Endothelial cell of umbilical vein (primary cell): ENCODE results near the gene HSD17B13. TPM values are rescaled to one million over a fixed set of nuclear protein-coding genes. Genes with fewer than 3 reads are reported as not detected.

Experiments
- BruUV-seq: library from RNA; stranded (reverse); fragments of 400-500 nt; replicated peaks from 2 replicates; lab custom pipeline; 2021; lab: Mats Ljungman, UMichigan
- CTCF ChIA-PET: fragments of 300-600, 350-600 bp; sonication (Branson Sonifier 250); formaldehyde crosslinking; loops from one replicate; lab custom pipeline; 2021; ENCODE audit warnings: antibody characterized with exemption, inconsistent platforms; lab: Charles Lee
- POLR2A ChIA-PET: fragments of 300-600, 350-600 bp; sonication (Branson Sonifier 250); formaldehyde crosslinking; loops from one replicate; lab custom pipeline; 2021; ENCODE audit warnings: antibody characterized with exemption, inconsistent platforms; lab: Charles Lee
- DNase-seq: peaks from one replicate; pipeline ENCODE4 v3.0.0-alpha.2; 2011; ENCODE audit warnings: low read depth, low spot score
- FAIRE-seq: peaks from 2 replicates; lab custom pipeline; 2011; peaks lifted over from hg19 to GRCh38; lab: Jason Lieb, UNC
- H2AFZ ChIP-seq: 2 replicates; pipeline ENCODE4 v1.6.0; 2012; ENCODE audit warnings: low read depth, low read length, control low read depth, inconsistent platforms
- H3K27ac ChIP-seq: 2 replicates; pipeline ENCODE4 v1.5.1; 2011; ENCODE audit warnings: low read depth, mild to moderate bottlenecking, control low read depth, low read length, moderate library complexity; ENCODE audit not compliant: insufficient read depth
- H3K27me3 ChIP-seq, 2 experiments: 2 replicates each; pipeline versions ENCODE4 v1.6.0 to v1.6.1; 2011; ENCODE audit warnings: low read length in 2 of 2, mixed read lengths in 1 of 2; ENCODE audit not compliant: control insufficient read depth in 2 of 2, insufficient read depth in 2 of 2
- H3K36me3 ChIP-seq, 2 experiments: 2 replicates in 1 of 2; 3 replicates in 1 of 2; pipeline ENCODE4 v1.5.1; 2011; ENCODE audit warnings: low read length in 2 of 2, mild to moderate bottlenecking in 1 of 2, moderate library complexity in 1 of 2; ENCODE audit not compliant: control insufficient read depth in 2 of 2, insufficient read depth in 2 of 2; ENCODE audit errors: extremely low read depth in 1 of 2
- H3K4me1 ChIP-seq: 3 replicates; pipeline ENCODE4 v1.5.1; 2011; ENCODE audit warnings: mild to moderate bottlenecking, low read length; ENCODE audit not compliant: control insufficient read depth, insufficient read depth; ENCODE audit errors: extremely low read depth
- H3K4me2 ChIP-seq: 2 replicates; pipeline ENCODE4 v1.6.1; 2011; ENCODE audit warnings: low read length, control low read depth, mixed read lengths; ENCODE audit not compliant: insufficient read depth
- H3K4me3 ChIP-seq, 3 experiments: fragments of 200-600 bp in 1 of 3; sonication (generic), shearing (Covaris generic) in 1 of 3; replicated peaks in 1 of 3; 2 replicates each; pipeline ENCODE4 v1.5.1; 2011 to 2016; ENCODE audit warnings: control low read depth in 3 of 3, low read length in 3 of 3, mild to moderate bottlenecking in 2 of 3, inconsistent platforms in 1 of 3, low read depth in 1 of 3, moderate library complexity in 1 of 3; ENCODE audit not compliant: insufficient read depth in 1 of 3
- H3K79me2 ChIP-seq: 2 replicates; pipeline ENCODE4 v1.6.0; 2012; ENCODE audit warnings: low read length, inconsistent platforms; ENCODE audit not compliant: control insufficient read depth, insufficient read depth
- H3K9ac ChIP-seq: replicated peaks from 2 replicates; pipeline ENCODE3; 2011; ENCODE audit warnings: low read length, control low read depth; ENCODE audit not compliant: insufficient read depth; ENCODE audit errors: extremely low read depth
- H3K9me1 ChIP-seq: replicated peaks from 3 replicates; pipeline ENCODE4 v1.6.0; 2011; ENCODE audit warnings: mild to moderate bottlenecking, low read length; ENCODE audit not compliant: control insufficient read depth, insufficient read depth; ENCODE audit errors: extremely low read depth
- H3K9me3 ChIP-seq: replicated peaks from 2 replicates; pipeline ENCODE4 v1.5.1; 2012; ENCODE audit warnings: low read length, inconsistent platforms; ENCODE audit not compliant: control insufficient read depth, insufficient read depth
- H4K20me1 ChIP-seq: replicated peaks from 2 replicates; pipeline ENCODE3; 2011; ENCODE audit warnings: mild to moderate bottlenecking, low read length; ENCODE audit not compliant: control insufficient read depth, insufficient read depth; ENCODE audit errors: extremely low read depth
- CTCF ChIP-seq, 2 donors: IDR thresholded peaks; 1 replicate in 1 of 2; 2 replicates in 1 of 2; pipeline ENCODE4 v1.5.1; 2011; ENCODE audit warnings: low read length in 2 of 2, mild to moderate bottlenecking in 2 of 2, moderate library complexity in 2 of 2, control low read depth in 1 of 2, inconsistent platforms in 1 of 2, low read depth in 1 of 2; ENCODE audit not compliant: insufficient read depth in 1 of 2; ENCODE audit errors: extremely low read depth in 1 of 2
- EZH2 ChIP-seq: IDR thresholded peaks from 2 replicates; pipeline ENCODE4 v1.6.1; 2012; ENCODE audit warnings: borderline replicate concordance, low read depth, mild to moderate bottlenecking, moderate library complexity, low read length, inconsistent platforms; ENCODE audit not compliant: severe bottlenecking
- FOS ChIP-seq: IDR thresholded peaks from 2 replicates; pipeline ENCODE4 v1.6.1; 2011; ENCODE audit warnings: mild to moderate bottlenecking, low read length, moderate library complexity, borderline replicate concordance; ENCODE audit not compliant: insufficient read depth
- GATA2 ChIP-seq: IDR thresholded peaks from 2 replicates; pipeline ENCODE4 v1.7.0; 2011; ENCODE audit warnings: low read depth, mild to moderate bottlenecking, moderate library complexity, mixed read lengths, low read length; ENCODE audit not compliant: insufficient read length, insufficient read depth
- JUN ChIP-seq: IDR thresholded peaks from 2 replicates; pipeline ENCODE4 v1.6.1; 2011; ENCODE audit warnings: borderline replicate concordance, low read depth; ENCODE audit not compliant: insufficient read length, insufficient read depth
- MAX ChIP-seq: IDR thresholded peaks from 2 replicates; pipeline ENCODE4 v1.6.1; 2011; ENCODE audit not compliant: insufficient read depth, insufficient read length
- MYC ChIP-seq: IDR thresholded peaks from one replicate; pipeline ENCODE4 v1.6.1; 2011; ENCODE audit warnings: mild to moderate bottlenecking, low read depth, low read length
- POLR2A ChIP-seq: IDR thresholded peaks from 2 replicates; pipeline ENCODE4 v1.6.1; 2012; ENCODE audit warnings: low read depth, mild to moderate bottlenecking, control low read depth, low read length
- POLR2AphosphoS5 ChIP-seq: IDR thresholded peaks from 2 replicates; pipeline ENCODE4 v1.6.1; 2012; ENCODE audit warnings: low read depth, mild to moderate bottlenecking, control low read depth, low read length, moderate library complexity; ENCODE audit not compliant: insufficient read depth
- dilution Hi-C: fragments of 300-500 bp; cut with MboI; formaldehyde crosslinking; loops from one replicate; pipeline ENCODE4 v1.15.0; 2019; ENCODE audit warnings: low sequenced_read_pairs; ENCODE audit not compliant: extremely low pct_ligation_motif_present
- intact Hi-C: fragments of 100-400 bp; cut with micrococcal nuclease; formaldehyde crosslinking; loops from one replicate; pipeline ENCODE4 v1.10.0; 2022
- polyA plus RNA-seq, 4 experiments: library from polyadenylated mRNA; depleted of rRNA in 3 of 4; stranded (reverse) in 3 of 4; unstranded in 1 of 4; fragments of >200 nt; gene quantifications; 2 replicates each; pipeline versions ENCODE4 v1.2.1 to v1.2.3, GENCODE V29; 2011 to 2012; ENCODE audit warnings: missing spikeins in 1 of 4
- total RNA-seq: library from RNA; stranded (reverse); gene quantifications from 2 replicates; pipeline ENCODE4 v1.2.3, GENCODE V29; 2021

The HSD17B13 gene
- total and polyA plus RNA-seq, 2 donors (not counting 3 experiments of a cell fraction or from before 2014, with no cell fraction given): 0.07 TPM; not detected in 1

- Histone ChIP-seq H3K4me1 (no peaks in the 10 kb centered on the region), H2AFZ (no peak overlapping the region), H3K4me2 (no peak overlapping the region), H3K79me2 (no peaks in the 10 kb centered on the region), H3K9me3 (peaks cover 2% of the 10 kb centered on the region), H3K27me3 (no peaks in the 10 kb centered on the region), H3K9me1 (no peaks in the 10 kb centered on the region), H3K36me3 (no peaks in the 10 kb centered on the region), H3K9ac (no peak overlapping the region), H4K20me1 (no peaks in the 10 kb centered on the region), H3K4me3 (no peak overlapping the region), H3K27ac (no peak overlapping the region)
- TF ChIP-seq MAX (no peak), POLR2AphosphoS5 (no peak), EZH2 (no peak), GATA2 (no peak)
- POLR2A ChIA-PET: no interaction called here
- CTCF ChIA-PET: no interaction called here
- no TSS peak for BruUV-seq
- intact Hi-C loops (no loop called here), dilution Hi-C loops (no loop called here)
- DNase-seq (no peak), FAIRE-seq (no peak)
These were observed 14.7 kb upstream of the HSD17B13 start for GRCh38 chr4:87337361-87337760.

DNA sequence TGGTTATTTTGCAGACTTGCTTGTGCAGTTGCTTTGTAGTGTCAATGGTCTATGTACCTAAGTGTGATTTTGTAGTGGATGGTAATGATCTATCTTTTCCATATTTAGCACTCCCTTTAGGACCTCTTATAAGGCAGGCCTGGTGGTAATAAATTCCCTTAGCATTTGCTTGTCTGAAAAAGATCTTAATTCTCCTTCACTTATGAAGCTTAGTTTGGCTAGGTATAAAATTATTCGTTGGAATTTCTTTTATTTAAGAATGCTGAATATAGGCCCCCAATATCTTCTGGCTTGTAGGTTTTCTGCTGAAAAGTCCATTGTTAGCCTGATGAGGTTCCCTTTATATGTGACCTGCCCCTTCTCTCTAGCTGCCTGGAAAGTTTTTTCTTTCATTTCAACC lies 10.6 kb upstream of the HSD17B13 start:
- no peak overlapping the region for H3K27ac ChIP-seq
- H3K9me3 ChIP-seq: peaks cover 2% of the 10 kb centered on the region
- H3K4me2 ChIP-seq: no peak overlapping the region
- H3K9me1 ChIP-seq: no peaks in the 10 kb centered on the region
- TF ChIP-seq MAX (no peak), POLR2A (no peak), JUN (no peak), POLR2AphosphoS5 (no peak), GATA2 (no peak), MYC (no peak), FOS (no peak), CTCF (IDR thresholded peaks at IDR 0.05; ENCODE audit: extremely low read depth in 1 of 2, insufficient read depth in 1 of 2, low read depth in 1 of 2, low read length in 2 of 2) (no peak), EZH2 (no peak)
- no TSS peak for BruUV-seq
- ChIA-PET POLR2A (no interaction called here), CTCF (no interaction called here)
- DNase-seq (no peak), FAIRE-seq (no peak)
- no peaks in the 10 kb centered on the region for H3K79me2 ChIP-seq
- no peak overlapping the region for H3K4me3 ChIP-seq
- H3K4me1 ChIP-seq: no peaks in the 10 kb centered on the region
- no peak overlapping the region for H2AFZ ChIP-seq
- no peaks in the 10 kb centered on the region for H4K20me1 ChIP-seq
- H3K9ac ChIP-seq: no peak overlapping the region
- H3K27me3 ChIP-seq: no peaks in the 10 kb centered on the region
- dilution Hi-C loops: no loop called here
- intact Hi-C loops: no loop called here
- no peaks in the 10 kb centered on the region for H3K36me3 ChIP-seq
